WI38 (cell line): ENCODE data around the gene NHSL2.

Experiments
- H3K4me3 ChIP-seq: 2 replicates; pipeline ENCODE4 v1.5.1; 2011; ENCODE audit warnings: low read depth, mild to moderate bottlenecking, control low read depth, low read length
- CTCF ChIP-seq: IDR thresholded peaks from 2 replicates; pipeline ENCODE4 v1.5.1; 2012; ENCODE audit warnings: low read depth, mild to moderate bottlenecking, control low read depth, low read length

Gene NHSL2

GRCh38 chrX:72133851-72134546 is 223.4 kb downstream of the NHSL2 start:
- H3K4me3 ChIP-seq: no peak overlapping the region
- TF ChIP-seq CTCF: no peak

- TF ChIP-seq CTCF: no peak
- no peak overlapping the region for H3K4me3 ChIP-seq
Measured at GRCh38 chrX:72137846-72138495, 227.3 kb downstream of the NHSL2 start.

DNA sequence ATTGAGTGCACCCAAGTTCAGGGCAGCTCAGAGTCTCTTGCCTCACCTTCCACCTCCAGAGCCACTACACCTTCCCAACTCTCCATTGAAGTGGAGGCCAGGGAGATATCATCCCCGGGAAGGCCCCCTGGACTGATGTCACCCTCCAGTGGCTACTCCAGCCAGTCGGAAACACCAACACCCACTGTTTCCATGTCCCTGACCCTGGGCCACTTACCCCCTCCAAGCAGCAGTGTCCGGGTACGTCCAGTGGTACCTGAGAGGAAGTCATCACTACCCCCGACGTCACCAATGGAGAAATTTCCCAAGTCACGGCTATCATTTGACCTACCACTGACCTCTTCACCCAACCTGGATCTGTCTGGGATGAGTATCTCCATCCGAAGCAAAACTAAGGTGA is 228.9 kb downstream of the NHSL2 start:
- no peak overlapping the region for H3K4me3 ChIP-seq
- TF ChIP-seq CTCF: no peak

DNA sequence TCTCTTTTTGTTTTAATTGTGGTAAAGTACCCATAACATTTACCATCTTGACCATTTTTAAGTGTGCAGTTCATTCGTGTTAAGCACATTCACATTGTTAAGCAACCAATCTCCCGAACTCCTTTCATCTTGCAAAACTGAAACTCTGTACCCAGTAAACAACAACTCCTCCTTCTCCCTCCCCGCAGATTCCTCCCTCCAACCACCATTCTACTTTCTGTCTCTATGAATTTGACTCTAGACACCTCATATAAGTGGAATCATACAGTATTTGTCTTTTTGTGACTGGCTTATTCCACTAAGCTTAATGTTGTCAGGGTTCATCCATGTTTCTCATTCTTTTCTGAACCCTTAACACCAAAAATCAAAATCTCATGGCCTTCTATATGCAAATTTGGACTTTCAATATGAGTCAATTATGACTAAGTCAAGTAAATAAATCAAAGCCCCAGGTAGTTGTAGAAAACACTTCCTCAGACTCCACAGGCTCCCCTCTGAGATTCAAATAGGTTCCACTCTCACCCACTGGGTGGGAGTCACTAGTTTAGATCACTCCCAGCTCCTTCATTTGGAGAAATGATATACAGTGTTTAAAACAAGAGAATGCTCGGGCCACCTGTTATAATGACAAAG is 230.8 kb downstream of the NHSL2 start:
- TF ChIP-seq CTCF: no peak
- H3K4me3 ChIP-seq: no peak overlapping the region

GRCh38 chrX:72142094-72142793 is 231.6 kb downstream of the NHSL2 start:
- no peak overlapping the region for H3K4me3 ChIP-seq
- TF ChIP-seq CTCF: no peak

DNA sequence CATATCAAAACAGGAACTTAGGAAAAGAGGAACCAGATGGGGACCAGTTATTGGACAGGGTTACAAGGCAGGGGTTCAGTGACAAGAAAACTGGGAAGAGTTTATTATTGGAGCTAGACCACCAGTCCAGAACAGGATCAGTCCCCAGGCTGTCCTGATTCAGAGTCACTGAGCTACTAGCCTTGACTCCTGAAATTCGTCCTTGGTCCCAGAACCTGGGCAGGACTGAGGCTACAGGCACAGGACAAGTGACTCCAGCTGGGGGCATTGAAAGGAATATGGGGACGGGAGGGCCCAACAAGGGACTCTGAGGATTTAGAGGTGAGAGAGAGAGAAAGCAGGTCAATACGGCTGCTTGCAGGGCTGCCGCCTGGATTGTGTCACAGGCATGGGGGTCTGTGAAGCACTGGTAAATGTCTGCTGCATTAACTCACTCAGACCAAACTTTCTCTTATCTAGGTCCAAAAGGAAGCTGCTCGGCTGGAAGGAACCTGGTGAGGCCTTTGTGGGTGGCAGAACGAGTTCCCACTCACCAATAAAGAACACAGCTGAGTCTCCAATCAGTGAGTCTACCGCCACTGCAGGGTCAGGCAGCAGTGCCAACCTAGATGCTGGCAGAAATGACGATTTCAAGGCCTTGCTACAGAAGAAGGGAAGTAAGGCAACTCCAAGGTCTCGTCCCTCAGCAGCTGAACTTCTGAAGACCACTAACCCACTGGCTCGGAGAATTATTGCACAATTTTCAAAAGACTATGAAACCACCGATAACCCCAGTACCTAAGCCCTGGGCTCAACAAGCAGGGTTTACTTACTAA is 232.4 kb downstream of the NHSL2 start:
- no peak for TF ChIP-seq CTCF
- H3K4me3 ChIP-seq: no peak overlapping the region
